ENCODE data around the gene MCRIP2.
"Not testable (repeated sequence)": the region's sequence is repeated elsewhere in the genome, so short reads cannot be mapped to it uniquely, and the experiment has no call there.

MCRIP2 gene

DNA sequence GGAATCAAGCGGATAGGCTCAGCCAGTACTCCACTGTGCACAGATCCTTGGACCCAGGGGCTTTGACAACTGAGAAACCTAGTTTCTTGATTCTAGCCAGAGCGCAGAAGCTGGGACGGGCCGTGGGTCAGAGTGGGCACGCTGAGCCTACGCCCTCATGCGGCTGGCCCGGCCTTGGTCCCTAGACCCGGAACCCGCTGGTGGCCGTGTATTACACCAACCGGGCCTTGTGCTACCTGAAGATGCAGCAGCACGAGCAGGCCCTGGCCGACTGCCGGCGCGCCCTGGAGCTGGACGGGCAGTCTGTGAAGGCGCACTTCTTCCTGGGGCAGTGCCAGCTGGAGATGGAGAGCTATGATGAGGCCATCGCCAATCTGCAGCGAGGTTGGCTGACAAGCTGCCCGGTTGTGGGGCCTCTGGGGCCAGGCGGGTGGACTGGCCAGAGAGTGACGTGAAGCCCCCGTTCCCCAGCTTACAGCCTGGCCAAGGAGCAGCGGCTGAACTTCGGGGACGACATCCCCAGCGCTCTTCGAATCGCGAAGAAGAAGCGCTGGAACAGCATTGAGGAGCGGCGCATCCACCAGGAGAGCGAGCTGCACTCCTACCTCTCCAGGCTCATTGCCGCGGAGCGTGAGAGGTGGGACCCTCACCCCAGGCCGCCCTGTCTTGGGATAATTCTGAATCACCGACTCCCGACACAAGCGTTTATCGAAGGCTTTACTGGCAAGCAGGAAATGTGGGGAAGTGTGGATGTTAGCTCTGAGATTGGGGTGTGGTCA, 39.5 kb downstream of the MCRIP2 start:
- DNase-seq (ENCODE audit: low read depth in 3 of 3) = no peak

DNA sequence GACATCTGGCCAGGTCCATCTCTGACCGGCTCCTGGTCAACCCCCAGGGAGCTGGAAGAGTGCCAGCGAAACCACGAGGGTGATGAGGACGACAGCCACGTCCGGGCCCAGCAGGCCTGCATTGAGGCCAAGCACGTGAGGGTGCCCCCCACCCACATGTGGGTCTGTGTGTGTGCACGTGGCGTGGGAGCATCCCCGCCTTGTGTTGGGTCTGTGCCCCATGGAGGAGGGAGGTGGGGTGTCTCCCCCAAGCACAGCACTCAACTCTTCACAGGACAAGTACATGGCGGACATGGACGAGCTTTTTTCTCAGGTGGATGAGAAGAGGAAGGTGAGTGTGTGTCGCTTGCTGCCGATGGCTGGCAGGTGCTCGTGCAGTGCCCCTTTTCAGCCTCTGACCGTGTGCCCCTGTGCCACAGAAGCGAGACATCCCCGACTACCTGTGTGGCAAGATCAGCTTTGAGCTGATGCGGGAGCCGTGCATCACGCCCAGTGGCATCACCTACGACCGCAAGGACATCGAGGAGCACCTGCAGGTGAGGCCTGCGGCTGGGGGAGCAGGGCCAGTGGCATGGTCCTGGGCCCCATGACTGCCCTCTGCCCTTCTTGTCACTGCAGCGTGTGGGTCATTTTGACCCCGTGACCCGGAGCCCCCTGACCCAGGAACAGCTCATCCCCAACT, 40.3 kb downstream of the MCRIP2 start:
- DNase-seq (ENCODE audit: low read depth in 3 of 3) = no peak

DNA sequence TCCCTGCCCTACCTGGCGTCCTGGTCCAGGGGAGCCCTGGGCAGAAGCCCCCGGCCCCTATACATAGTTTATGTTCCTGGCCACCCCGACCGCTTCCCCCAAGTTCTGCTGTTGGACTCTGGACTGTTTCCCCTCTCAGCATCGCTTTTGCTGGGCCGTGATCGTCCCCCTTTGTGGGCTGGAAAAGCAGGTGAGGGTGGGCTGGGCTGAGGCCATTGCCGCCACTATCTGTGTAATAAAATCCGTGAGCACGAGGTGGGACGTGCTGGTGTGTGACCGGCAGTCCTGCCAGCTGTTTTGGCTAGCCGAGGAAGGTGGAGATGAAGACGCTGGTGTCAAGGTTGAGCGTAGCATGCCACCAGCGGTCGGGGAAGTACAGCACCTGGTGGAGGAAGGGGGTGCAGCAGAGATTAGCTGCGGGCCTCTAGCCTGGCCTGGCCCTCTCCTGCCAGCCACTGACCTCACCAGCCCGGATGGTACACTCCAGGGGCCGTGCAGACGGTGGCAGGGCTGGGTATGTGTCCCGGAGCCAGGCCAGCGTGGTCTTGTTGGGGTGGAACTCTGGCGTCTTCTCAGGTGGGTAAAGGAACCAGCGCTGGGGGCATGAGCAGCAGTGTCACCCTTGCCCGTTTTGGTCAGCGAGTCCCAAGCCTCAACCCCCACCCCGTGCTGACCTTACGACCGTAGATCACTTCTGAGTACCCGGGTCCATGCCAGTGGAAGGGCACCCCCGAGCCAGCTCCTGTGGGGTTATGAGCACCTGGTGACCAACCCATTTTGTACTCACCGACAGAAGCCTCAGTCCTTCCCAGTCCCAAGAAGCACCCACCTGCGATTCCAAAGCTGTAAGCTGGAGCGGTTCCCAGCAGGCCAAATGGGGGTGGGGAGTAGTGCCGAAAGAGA, 41.1 kb downstream of the MCRIP2 start:
- DNase-seq (ENCODE audit: low read depth in 3 of 3) = no peak

DNA sequence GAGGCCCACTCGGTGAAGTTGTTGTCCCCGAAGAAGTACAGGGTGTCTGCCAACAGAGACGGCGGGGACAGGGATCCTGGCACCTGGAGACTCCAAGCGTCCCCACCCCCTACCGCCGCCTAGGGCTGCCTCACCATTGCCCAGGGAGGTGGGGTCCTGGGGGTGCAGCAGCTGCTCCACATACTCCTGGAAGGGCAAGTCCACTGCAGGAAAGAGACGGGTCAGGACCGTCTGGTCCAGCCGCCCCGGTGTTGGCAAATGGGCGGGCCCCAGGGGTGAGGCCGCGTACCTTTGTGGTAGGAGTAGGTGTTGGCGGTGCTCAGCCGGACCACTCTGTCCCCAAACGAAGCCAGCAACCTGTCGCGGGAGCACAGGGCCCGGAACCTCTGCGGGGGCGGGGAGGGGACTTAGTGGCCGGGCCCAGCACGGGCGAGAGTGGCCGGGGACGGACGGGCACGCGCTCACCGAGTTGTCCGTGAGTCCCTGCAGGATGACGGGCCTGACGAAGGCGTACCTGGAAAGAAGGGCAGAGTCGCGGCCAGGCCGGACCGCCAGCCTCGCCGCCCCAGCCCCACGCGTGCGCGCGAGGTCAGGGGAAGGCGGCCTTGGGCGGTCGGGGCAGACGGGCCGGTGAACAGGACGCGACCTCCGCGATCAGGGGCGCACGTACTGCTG, 41.9 kb downstream of the MCRIP2 start:
- no peak for DNase-seq (ENCODE audit: low read depth in 3 of 3)

DNA sequence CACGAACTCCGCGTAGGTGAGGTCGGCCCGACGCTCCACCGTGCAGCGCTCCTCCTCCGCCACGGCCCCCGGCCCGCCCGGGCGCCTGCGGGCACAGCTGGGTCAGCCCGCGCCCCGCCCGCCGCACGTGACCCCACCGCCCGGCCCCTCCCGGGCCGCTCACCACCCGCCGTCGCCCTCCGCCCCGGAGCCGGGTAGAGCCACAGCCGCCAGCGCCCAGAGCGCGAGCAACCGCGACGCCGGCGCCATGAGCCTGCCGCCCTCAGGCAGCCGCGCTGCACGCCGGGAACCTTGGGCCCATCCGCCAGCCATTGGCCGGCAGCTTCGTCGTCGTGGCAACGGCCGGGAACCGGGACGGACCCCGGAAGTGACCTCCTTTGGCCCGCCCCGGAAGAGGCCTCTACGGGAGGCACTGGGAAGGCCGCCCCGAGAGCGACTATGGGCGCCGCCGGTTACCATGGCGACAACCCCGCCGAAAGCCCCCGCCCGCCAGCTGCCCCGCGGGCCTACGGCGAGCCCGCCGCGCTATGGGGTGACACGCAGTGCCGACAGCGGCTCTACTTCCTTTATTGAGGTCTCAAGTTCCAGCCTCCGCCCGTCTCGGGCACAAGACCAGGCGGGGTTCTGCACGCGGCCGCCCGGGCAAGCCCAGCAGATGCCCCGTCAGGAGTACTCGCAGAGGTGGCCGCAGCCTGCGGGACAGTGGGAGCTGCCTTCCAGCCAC, 42.6 kb downstream of the MCRIP2 start, which contains the start of gene JMJD8:
Gene JMJD8, minus strand, starts transcription at position 264 of the 724 bp plus-strand sequence. Its CDS starts 15 bp downstream, at position 249.
- peak; percentile 93 to 95 (median 94) for DNase-seq (ENCODE audit: low read depth in 3 of 3)

DNA sequence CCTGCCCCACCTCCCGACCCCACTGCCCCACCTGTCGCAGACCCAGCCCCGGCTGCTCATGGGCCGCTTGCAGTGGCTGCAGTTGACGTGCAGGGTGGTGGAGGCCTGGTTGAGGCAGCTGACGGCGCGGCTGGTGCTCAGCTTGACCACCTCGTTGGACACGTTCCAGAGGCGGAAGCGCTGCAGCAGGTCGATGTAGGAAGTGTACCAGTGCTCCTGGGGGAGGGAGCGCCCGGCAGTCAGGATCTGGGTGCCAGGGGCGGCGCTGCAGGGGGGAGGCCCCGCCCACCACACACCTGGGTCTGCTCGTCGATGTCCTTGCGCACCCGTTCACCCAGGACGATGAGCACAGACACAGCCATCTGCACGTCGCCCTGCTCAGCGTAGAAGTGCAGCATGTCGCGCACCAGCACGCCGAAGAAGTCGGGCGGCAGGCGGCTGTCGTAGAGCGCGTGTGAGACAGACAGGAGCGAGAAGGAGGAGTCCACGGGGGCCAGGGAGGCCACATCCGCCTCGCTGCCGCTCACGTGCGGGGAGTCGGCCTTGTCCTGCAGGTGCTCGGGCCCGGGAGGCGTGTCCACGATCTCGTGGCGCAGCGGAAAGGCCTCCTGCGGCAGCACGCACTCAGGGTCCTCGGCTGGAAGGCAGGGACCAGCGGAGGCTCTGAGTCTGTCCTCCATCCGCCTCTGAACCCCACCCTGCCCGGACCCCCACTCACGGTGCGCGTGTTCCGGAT, 43.5 kb downstream of the MCRIP2 start:
- no peak for DNase-seq (ENCODE audit: low read depth in 3 of 3)

DNA sequence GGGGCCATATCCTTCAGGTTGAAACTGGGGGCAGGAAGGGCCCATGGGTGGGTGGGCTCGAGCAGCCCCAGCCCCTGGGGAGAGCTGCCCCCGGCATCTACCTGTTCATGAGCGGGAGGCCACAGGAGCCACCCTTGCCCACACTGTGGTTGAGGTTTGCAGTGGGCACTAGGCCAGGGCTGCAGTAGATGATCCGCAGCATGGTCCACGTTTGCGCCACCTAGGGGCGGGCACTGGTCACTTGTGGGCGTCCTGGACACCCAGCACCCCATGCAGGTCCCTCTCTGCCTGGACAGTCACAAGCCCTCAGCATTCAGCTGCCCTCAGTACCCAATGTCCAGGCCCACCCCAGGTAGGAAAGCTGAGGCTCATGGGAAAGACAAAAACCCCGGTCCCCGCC, 44.3 kb downstream of the MCRIP2 start:
- no peak for DNase-seq (ENCODE audit: low read depth in 3 of 3)

DNA sequence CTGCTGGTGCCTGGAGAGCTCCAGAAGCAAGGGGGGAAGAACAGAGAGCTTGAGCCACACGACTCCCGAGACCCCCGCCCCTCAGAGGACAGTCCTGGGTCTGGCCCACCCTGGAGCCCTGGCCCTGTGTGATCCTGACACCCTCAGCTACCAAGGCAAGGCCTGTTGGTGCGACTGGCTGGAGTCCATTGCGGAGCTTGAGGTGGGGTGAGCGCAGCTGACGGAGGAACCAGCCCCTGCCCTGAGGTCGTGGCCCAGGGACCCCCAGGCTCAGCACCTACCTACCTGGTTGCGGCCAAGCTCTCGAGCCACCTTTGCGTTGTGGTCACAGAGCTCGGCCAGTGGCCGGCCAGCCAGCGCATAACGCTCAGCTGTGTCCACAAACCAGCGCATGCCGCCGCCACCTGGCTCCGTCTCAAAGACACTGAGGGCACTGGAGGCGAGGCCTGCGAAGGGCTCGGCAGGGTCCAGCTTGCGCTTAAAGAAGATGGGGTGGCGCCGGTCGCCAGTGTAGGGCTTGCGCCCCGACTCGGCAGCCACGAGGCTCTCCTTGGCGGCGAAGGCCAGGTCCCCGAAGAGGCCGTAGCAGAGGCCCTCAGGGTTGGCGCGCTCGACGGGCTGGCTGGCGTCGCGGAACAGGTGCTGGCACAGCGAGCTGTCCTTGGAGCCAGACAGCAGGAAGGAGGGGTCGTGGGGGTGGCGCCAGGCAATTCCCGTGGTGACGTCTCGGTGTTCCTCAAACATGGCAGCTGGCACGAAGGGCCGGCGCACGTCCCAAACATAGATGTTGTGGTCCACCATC, 45.0 kb downstream of the MCRIP2 start:
- no peak for DNase-seq (ENCODE audit: low read depth in 3 of 3)

DNA sequence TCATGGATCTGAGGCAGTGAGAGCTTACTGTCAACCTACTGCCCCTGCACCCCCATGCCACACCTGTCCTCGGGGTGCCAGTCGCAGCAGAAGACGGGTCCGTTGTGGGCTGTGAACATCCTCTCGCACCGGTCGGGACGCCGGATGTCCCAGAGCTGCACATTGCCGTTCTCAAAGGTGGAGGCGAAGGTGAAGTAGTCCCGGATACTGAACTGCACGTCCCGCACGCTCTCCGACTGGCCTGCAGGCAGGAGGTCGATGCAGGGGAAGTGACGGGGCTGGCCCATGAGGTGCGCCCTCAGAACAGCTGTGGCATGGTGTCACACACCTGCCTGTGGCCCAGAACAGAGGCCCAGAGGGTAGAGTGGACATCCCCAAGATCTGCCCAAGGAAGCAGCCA, 45.9 kb downstream of the MCRIP2 start:
- no peak for DNase-seq (ENCODE audit: low read depth in 3 of 3)

DNA sequence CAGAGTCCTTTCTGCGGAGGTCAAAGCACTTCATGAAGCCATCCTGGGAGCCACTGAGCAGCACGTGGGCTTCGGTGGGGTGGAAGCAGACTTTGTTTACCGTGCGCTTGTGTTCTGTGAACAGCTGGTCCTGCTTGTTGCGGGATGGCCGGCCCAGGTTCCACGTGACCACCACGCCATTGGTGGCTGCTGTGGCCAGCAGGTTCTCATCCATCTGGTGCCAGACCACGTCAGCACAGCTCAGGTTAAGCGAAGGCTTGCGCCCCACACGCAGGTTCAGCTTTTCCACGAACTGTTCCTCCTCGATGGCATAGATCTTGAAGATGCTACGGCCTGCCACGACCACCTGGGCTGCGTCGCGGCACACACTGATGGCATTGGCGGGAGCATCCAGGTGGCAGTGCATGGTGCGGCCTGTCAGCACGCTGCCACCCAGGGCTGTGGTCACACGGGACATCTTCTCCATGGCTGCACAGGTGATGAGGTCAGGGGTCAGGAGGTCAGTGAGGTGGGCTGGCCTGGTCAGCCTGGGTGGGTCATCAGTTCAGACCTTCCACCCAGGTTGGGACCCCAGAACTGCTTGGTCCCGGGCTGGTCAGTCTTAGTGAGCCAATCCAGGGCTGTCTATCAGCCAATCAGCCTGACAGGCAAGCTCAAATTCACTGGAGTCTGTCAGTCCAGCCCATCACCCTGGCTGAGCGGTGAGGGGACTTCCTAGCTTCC, 47.7 kb downstream of the MCRIP2 start:
- DNase-seq (ENCODE audit: low read depth in 3 of 3) = no peak

DNA sequence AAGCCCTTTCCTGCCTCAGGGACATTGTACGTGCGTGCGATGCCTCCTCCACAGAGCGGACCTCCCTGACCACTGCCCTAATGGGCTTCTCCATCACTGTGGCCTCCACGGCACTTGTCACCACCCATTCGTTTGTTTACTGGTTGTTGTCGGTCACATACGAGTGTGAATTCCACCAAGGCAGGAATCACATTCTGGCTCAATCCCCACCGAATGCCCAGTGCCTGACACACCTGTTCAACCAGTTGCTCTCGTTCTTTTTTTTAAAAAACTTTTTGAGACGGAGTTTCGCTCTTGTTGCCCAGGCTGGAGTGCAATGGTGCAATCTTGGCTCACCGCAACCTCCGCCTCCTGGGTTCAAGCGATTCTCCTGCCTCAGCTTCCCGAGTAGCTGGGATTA, 49.6 kb downstream of the MCRIP2 start:
- DNase-seq (ENCODE audit: low read depth in 3 of 3) = not testable (repeated sequence)

DNA sequence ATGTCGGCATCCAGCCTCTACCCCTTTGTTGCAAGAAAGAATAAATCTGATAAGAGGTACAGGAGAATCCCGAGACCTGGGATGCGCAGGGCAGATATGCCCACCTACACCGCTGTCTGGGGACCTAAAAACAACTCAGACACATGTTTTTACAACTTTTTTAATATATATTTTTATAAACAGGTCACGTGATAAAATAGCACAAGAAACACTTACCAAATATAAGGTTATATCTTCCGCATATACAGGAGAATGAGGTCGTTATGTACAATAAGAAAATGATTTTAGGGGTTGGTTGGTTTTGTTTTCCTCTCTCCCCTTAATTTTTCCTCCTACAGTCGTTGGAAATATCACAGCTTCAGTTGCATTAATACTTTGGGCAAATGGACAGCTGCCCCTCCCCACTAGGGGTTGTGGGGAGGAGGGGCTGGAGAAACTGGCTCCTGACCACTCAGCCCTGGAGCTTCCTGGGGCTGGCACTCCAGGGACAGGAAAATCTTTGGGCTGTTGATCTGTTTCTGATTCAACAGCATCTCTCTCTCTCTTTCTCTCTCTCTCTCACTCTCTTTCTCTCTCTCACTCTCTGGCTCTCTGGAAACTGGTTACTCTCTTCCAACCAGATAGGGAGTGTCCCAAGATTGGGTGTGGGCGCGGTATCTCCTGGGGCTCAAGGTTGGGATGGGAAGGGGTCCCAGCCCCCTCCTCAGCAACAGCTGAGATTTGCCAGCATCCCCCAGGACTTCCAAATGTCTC, 50.9 kb downstream of the MCRIP2 start:
- DNase-seq (ENCODE audit: low read depth in 3 of 3) = no peak

DNA sequence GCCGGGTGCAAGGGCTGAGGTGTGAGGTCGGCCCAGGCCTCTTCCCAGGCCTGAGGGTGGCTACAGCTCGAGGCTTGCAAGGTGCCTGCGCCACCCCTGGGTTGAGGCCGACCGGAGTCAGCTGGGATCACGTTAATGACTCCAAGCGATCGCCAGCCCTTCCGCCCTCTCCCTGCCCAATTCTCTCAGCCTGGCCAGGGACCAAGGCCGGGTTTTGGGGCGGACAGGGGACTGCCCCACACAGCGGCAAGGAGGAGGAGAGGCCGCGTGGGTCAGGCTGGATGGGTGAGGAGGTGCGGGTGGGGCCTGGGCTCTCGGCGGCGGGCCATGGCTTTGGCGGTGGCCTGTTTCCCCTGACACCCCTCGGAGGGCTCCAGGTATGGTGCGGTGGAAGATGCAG, 51.7 kb downstream of the MCRIP2 start:
- DNase-seq (ENCODE audit: low read depth in 3 of 3) = no peak

DNA sequence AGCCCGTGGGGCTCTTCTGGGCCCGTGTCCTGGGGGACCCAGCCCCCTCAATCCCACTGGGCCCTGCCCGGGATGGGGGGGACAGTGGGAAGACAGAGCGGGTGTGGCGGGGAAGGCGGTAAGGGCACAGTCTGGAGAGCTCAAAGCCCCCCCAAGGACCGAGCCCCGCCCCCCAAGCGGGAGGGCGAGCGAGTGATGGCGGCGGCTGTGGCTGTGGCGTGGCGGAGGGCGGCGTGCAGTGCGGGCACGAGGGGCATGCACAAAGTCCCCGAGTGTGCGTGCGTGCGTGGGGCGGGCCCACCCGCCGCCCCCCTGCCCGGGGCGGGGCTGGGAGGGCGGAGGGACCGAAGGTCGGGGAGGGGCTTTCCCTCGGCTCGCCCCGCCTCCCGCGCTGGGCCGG, 52.1 kb downstream of the MCRIP2 start:
- no peak for DNase-seq (ENCODE audit: low read depth in 3 of 3)

DNA sequence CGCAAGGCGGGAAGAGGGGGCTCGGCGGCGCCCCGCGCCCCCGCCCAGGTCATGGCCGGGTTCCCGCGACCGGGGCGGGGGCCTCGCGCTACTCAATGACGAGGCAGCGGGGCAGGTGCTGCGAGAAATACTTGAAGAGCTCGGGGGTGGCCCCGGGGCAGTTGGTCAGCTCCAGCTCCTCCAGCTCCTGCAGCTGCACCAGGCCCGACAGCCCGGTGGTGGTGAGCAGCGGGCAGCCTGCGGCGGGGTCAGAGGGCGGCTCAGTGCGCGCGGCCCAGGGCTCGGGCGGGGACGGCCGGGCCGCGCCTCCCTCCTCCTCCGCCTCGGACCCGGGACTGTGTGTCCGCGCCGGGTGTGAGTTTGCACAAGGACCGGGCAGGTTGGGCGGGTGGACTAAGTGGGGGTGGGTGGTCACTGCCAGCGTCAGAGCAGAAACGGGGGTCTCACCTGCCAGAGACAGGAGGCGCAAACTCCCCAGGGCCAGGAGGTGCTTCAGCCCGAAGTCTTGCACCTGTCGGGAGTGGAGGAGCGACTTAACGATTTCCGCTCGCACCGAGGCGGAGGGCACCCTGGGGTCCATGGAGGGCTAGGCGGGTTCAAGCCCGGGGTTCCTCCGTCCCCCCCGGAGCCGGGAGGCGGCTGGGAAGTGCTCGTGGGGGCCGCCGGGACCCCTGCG, 52.7 kb downstream of the MCRIP2 start:
- DNase-seq (ENCODE audit: low read depth in 3 of 3) = no peak

DNA sequence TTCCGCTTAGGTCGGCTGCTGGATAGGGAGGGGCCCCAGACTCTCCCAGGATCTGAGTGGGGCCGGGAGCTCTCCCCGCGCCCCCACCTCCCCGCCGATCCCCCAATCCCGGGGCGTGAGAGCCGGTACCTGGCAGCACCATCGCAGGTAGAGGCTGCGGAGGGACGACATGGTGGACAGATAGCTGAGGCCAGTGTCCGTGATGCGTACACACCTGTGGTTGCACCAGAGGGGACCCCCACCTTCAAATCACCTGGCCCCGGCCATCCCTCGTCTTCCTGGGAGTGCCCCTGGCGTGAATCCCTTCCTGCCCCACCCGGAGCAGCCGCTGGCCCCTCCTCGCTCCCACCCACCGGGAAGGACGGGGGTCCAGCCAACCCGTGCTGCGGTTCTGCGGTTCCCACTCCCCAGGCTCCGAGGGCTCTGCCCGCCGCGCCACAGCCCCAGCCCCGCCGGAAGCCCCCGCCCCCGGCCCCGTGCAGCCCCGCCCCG, 53.3 kb downstream of the MCRIP2 start:
- no peak for DNase-seq (ENCODE audit: low read depth in 3 of 3)

DNA sequence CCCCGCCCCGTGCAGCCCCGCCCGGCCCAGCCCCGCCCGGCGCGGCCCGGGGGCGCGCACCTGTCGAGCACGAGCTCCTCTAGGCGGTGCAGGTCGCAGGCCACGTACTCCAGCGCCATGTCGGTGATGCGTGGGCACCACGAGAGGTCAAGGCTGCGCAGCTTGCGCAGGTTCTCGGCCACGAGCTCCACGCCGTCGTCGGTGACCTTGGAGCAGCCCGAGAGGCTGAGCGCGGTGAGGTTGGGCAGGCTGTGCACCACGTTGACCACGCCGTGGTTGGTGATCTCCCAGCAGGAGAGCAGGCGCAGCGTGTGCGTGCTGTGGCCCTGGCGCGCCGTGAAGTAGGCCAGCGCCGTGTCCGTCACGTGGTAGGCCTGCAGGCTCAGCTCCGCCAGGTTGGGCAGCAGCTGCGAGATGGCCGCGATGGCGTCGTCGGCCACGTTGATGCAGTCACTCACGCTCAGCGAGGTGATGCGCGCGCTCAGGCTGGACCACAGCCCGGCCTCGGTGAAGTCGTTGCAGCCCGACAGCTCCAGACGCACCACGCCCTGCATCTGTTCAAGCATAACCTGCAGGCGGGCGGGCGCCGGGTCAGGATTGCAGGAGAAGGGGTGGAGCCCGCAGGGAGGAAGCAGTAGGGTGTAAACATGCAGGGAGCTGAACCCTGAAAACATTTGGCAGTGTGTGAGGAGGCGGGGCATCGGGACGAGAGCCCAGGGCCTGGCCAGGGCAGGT, 53.9 kb downstream of the MCRIP2 start:
- peak; percentile 51 to 72 (median 52) for DNase-seq (ENCODE audit: low read depth in 3 of 3)

All from stimulated activated CD4-positive, alpha-beta T cell treated with anti-CD3 and anti-CD28 coated beads, TNF-alpha, amount 100 ng/mL, for 48 hours (primary cell).